ENCODE results near the gene SPTB.

Gene SPTB

GRCh38 chr14:64873506-64874219 is 6.0 kb downstream of the SPTB start:
- H3K4me3 ChIP-seq (ENCODE audit: low read depth, low read length), result no peak overlapping the region
- TF ChIP-seq, protein P1, sequence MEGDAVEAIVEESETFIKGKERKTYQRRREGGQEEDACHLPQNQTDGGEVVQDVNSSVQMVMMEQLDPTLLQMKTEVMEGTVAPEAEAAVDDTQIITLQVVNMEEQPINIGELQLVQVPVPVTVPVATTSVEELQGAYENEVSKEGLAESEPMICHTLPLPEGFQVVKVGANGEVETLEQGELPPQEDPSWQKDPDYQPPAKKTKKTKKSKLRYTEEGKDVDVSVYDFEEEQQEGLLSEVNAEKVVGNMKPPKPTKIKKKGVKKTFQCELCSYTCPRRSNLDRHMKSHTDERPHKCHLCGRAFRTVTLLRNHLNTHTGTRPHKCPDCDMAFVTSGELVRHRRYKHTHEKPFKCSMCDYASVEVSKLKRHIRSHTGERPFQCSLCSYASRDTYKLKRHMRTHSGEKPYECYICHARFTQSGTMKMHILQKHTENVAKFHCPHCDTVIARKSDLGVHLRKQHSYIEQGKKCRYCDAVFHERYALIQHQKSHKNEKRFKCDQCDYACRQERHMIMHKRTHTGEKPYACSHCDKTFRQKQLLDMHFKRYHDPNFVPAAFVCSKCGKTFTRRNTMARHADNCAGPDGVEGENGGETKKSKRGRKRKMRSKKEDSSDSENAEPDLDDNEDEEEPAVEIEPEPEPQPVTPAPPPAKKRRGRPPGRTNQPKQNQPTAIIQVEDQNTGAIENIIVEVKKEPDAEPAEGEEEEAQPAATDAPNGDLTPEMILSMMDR (IDR thresholded peaks at IDR 0.05; ENCODE audit: insufficient read depth, low read depth, low read length, missing control alignments), result no peak
- no peak for DNase-seq (ENCODE audit: low read depth)

- DNase-seq (ENCODE audit: low read depth), result no peak
- TF ChIP-seq, protein P1 (IDR thresholded peaks at IDR 0.05; ENCODE audit: insufficient read depth, low read depth, low read length, missing control alignments), result no peak
- H3K4me3 ChIP-seq (ENCODE audit: low read depth, low read length), result no peak overlapping the region
These were observed 8.4 kb downstream of the SPTB start for GRCh38 chr14:64871344-64871743.

GRCh38 chr14:64870160-64870559 is 9.5 kb downstream of the SPTB start:
- TF ChIP-seq, protein P1 (IDR thresholded peaks at IDR 0.05; ENCODE audit: insufficient read depth, low read depth, low read length, missing control alignments), result no peak
- H3K4me3 ChIP-seq (ENCODE audit: low read depth, low read length), result no peak overlapping the region
- DNase-seq (ENCODE audit: low read depth), result no peak

DNA sequence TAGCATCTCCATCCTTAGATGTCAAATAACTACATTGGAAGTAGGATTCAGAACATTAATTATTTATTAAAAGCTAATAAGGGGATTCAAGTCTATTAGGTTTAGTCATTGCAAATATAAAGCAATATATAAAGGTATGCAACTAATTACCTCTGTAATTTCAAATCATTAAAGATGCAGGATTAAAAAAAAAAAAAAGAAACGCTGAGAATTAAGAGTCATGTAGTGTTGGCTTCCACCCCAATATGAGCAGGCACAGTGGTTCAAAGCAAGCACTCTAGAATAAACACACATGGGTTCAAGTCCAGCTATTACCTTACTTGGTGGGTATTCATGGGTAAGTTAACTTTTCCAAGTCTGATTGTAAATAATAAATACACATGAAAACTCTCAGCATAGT is 10.9 kb downstream of the SPTB start:
- H3K4me3 ChIP-seq (ENCODE audit: low read depth, low read length), result no peak overlapping the region
- no peak for DNase-seq (ENCODE audit: low read depth)
- TF ChIP-seq, protein P1 (IDR thresholded peaks at IDR 0.05; ENCODE audit: insufficient read depth, low read depth, low read length, missing control alignments), result no peak

GRCh38 chr14:64868379-64868778 is 11.3 kb downstream of the SPTB start:
- no peak overlapping the region for H3K4me3 ChIP-seq (ENCODE audit: low read depth, low read length)
- DNase-seq (ENCODE audit: low read depth), result no peak
- TF ChIP-seq, protein P1 (IDR thresholded peaks at IDR 0.05; ENCODE audit: insufficient read depth, low read depth, low read length, missing control alignments), result no peak

DNA sequence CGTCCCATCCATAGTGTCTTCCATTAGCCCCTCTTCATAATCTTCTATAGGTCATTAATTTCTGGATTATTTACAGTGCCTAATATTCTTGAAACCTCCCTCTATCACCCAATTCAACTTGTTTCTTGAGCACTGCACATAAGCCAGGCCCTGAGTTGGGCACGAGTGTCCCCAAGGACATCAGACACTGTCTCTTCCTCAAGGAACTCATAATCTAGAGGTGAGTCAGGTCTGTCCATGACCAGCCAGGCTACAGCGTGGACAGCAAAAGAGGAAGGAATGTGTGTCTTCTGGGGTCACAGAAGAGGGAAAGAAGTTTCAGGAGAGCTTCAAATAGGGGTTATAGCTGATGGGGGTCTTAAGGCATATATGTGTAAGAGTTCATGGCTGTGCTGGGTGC is 12.5 kb downstream of the SPTB start:
- no peak overlapping the region for H3K4me3 ChIP-seq (ENCODE audit: low read depth, low read length)
- TF ChIP-seq, protein P1 (IDR thresholded peaks at IDR 0.05; ENCODE audit: insufficient read depth, low read depth, low read length, missing control alignments), result no peak
- DNase-seq (ENCODE audit: low read depth), result no peak

GRCh38 chr14:64865992-64866391 is 13.7 kb downstream of the SPTB start:
- TF ChIP-seq, protein P1 (IDR thresholded peaks at IDR 0.05; ENCODE audit: insufficient read depth, low read depth, low read length, missing control alignments), result no peak
- H3K4me3 ChIP-seq (ENCODE audit: low read depth, low read length), result no peak overlapping the region
- DNase-seq (ENCODE audit: low read depth), result no peak

All from GM12865 (cell line).